DOHH2 (cell line): ENCODE measurements around the gene CLPSL1.

Experiments
- H3F3A ChIP-seq: fragments of 200-600 bp; sonication (generic), shearing (Covaris generic); 2 replicates; pipeline ENCODE4 v1.6.0; 2016; ENCODE audit warnings: antibody characterized with exemption, mild to moderate bottlenecking; ENCODE audit not compliant: control insufficient read depth, insufficient read depth
- H3K27ac ChIP-seq: fragments of 200-600 bp; sonication (generic); 2 replicates; pipeline ENCODE4 v1.5.1; 2014; ENCODE audit warnings: low read depth, mild to moderate bottlenecking, low read length, moderate library complexity
- H3K27me3 ChIP-seq: fragments of 200-600 bp; sonication (generic); 2 replicates; pipeline ENCODE4 v1.6.1; 2014; ENCODE audit warnings: mild to moderate bottlenecking, low read length, mixed read lengths; ENCODE audit not compliant: control insufficient read depth
- H3K36me3 ChIP-seq: fragments of 200-600 bp; sonication (generic); 2 replicates; pipeline ENCODE4 v1.6.1; 2014; ENCODE audit warnings: mild to moderate bottlenecking, low read length, moderate library complexity, mixed read lengths; ENCODE audit not compliant: control insufficient read depth
- H3K4me1 ChIP-seq: fragments of 200-600 bp; sonication (generic); 2 replicates; pipeline ENCODE4 v1.6.1; 2014; ENCODE audit warnings: mild to moderate bottlenecking, low read length, mixed read lengths; ENCODE audit not compliant: control insufficient read depth
- H3K4me2 ChIP-seq: fragments of 200-600 bp; sonication (generic); 2 replicates; pipeline ENCODE4 v1.6.0; 2014; ENCODE audit warnings: mild to moderate bottlenecking, low read length, moderate library complexity
- H3K4me3 ChIP-seq: fragments of 200-600 bp; sonication (generic); 2 replicates; pipeline ENCODE4 v1.5.1; 2014; ENCODE audit warnings: mild to moderate bottlenecking, low read length, mixed read lengths
- H3K79me2 ChIP-seq: fragments of 200-600 bp; sonication (generic); 2 replicates; pipeline ENCODE4 v1.6.1; 2014; ENCODE audit warnings: mild to moderate bottlenecking, low read length, mixed read lengths; ENCODE audit not compliant: control insufficient read depth
- H3K9me2 ChIP-seq: fragments of 200-600 bp; sonication (generic); replicated peaks from 2 replicates; pipeline ENCODE4 v1.6.1; 2014; ENCODE audit warnings: mild to moderate bottlenecking, low read length, mixed read lengths; ENCODE audit not compliant: control insufficient read depth
- H3K9me3 ChIP-seq: fragments of 200-600 bp; sonication (generic); 2 replicates; pipeline ENCODE4 v1.6.1; 2014; ENCODE audit warnings: antibody characterized with exemption, low read length, mixed read lengths; ENCODE audit not compliant: control insufficient read depth, insufficient read depth
- H4K20me1 ChIP-seq: fragments of 200-600 bp; sonication (generic); 2 replicates; pipeline ENCODE4 v1.6.0; 2014; ENCODE audit warnings: low read depth, mild to moderate bottlenecking, antibody characterized with exemption, low read length, moderate library complexity; ENCODE audit not compliant: control insufficient read depth, insufficient read depth
- CTCF ChIP-seq: fragments of 200-600 bp; sonication (generic); IDR thresholded peaks from one replicate; pipeline ENCODE4 v1.5.1; 2014; ENCODE audit warnings: antibody characterized with exemption, mild to moderate bottlenecking, low read depth, low read length; ENCODE audit not compliant: poor library complexity, severe bottlenecking
- EZH2phosphoT487 ChIP-seq: fragments of 200-600 bp; sonication (generic); IDR thresholded peaks from 2 replicates; pipeline ENCODE4 v1.6.1; 2017; ENCODE audit warnings: borderline replicate concordance, mild to moderate bottlenecking, antibody characterized with exemption, low read length, moderate library complexity, mixed read lengths

CLPSL1 gene

DNA sequence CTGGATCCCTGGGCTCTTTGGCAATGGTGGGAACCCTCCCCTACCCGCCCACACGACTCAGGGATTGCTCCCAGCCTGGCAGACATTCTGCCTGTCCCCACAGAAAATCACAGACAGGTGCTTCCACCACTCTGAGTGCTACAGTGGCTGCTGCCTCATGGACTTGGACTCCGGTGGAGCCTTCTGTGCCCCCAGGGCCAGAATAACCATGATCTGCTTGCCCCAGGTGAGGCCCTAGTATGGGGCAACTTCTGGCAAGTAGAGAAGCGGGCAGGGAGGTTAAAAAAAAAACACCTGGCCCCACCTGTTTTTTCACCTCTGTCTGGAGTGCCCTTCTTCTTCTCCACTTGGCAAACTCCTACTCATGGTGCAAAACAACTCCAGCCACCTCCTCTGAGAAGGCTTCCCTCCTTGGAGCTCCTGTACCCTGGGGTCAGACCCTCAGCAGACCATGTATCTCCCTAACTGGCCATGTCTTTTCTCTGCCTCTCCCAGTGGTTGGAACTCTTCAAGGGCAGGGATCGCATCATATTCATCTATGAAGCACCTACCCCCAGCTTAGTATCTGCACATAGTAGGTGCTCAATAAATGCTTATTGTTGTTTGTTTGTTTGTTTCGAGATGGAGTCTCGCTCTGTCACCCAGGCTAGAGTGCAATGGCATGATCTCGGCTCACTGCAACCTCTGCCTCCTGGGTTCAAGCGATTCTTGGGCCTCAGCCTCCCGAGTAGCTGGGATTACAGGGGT lies 3.3 kb upstream of the CLPSL1 start:
- no peak overlapping the region for H3K4me3 ChIP-seq
- peaks cover 19% of the 10 kb centered on the region for H3K27me3 ChIP-seq
- no peak overlapping the region for H3K4me2 ChIP-seq
- H3K79me2 ChIP-seq, result no peaks in the 10 kb centered on the region
- no peaks in the 10 kb centered on the region for H3K36me3 ChIP-seq
- H3K4me1 ChIP-seq, result 0 out of 2 replicates have a peak, but pooled peaks cover 4% of the 10 kb centered on the region
- no peaks in the 10 kb centered on the region for H4K20me1 ChIP-seq
- H3K9me2 ChIP-seq, result no peaks in the 10 kb centered on the region
- no peaks in the 10 kb centered on the region for H3K9me3 ChIP-seq
- no peak overlapping the region for H3K27ac ChIP-seq
- TF ChIP-seq CTCF, result no peak
- TF ChIP-seq EZH2phosphoT487, result no peak
- H3F3A ChIP-seq, result no peaks in the 10 kb centered on the region

- Histone ChIP-seq H3K79me2 (no peaks in the 10 kb centered on the region), H4K20me1 (no peaks in the 10 kb centered on the region), H3K9me3 (no peaks in the 10 kb centered on the region), H3K4me3 (no peak overlapping the region), H3F3A (no peaks in the 10 kb centered on the region), H3K4me1 (0 out of 2 replicates have a peak, but pooled peaks cover 4% of the 10 kb centered on the region), H3K9me2 (no peaks in the 10 kb centered on the region), H3K4me2 (no peak overlapping the region), H3K27ac (no peak overlapping the region), H3K27me3 (peaks cover 19% of the 10 kb centered on the region), H3K36me3 (no peaks in the 10 kb centered on the region)
- TF ChIP-seq EZH2phosphoT487 (no peak), CTCF (no peak)
Observed at GRCh38 chr6:35778437-35778836, 2.4 kb upstream of the CLPSL1 start.

GRCh38 chr6:35781290-35781689 lies 471 bp downstream of the CLPSL1 start:
- H3K27me3 ChIP-seq, result peaks cover 16% of the 10 kb centered on the region
- no peak overlapping the region for H3K4me2 ChIP-seq
- H3K9me3 ChIP-seq, result no peaks in the 10 kb centered on the region
- H3K4me3 ChIP-seq, result no peak overlapping the region
- no peaks in the 10 kb centered on the region for H4K20me1 ChIP-seq
- TF ChIP-seq EZH2phosphoT487 (no peak), CTCF (no peak)
- no peaks in the 10 kb centered on the region for H3K79me2 ChIP-seq
- no peaks in the 10 kb centered on the region for H3K9me2 ChIP-seq
- H3K4me1 ChIP-seq, result 0 out of 2 replicates have a peak, but pooled peaks cover 4% of the 10 kb centered on the region
- no peaks in the 10 kb centered on the region for H3F3A ChIP-seq
- H3K27ac ChIP-seq, result no peak overlapping the region
- H3K36me3 ChIP-seq, result no peaks in the 10 kb centered on the region
